ENCODE results near the gene PRRT4.

Gene PRRT4

GRCh38 chr7:128388145-128388485 is 26.6 kb upstream of the PRRT4 start:
- peak overlapping the region in 1 of 2 donors; percentile 25 for H3K9ac ChIP-seq (ENCODE audit: low read depth in 1 of 2, low read length in 2 of 2)
- no peaks in the 10 kb centered on the region for H3K36me3 ChIP-seq (ENCODE audit: control insufficient read depth in 1 of 2, insufficient read depth in 2 of 2, low read length in 2 of 2)
- H3K4me1 ChIP-seq (ENCODE audit: control insufficient read depth in 1 of 2, insufficient read depth in 2 of 2, low read length in 2 of 2): peaks cover 4 to 5% of the 10 kb centered on the region in 2 donors
- no peak overlapping the region for H3K27ac ChIP-seq (ENCODE audit: low read depth, low read length)
- H3K27me3 ChIP-seq (ENCODE audit: control insufficient read depth in 1 of 2, insufficient read depth in 2 of 2, low read length in 2 of 2): peaks cover 0 to 7% of the 10 kb centered on the region in 2 donors
- no peaks in the 10 kb centered on the region for H3K9me3 ChIP-seq (ENCODE audit: control insufficient read depth in 1 of 2, low read length in 2 of 2)
- H3K4me3 ChIP-seq (ENCODE audit: low read depth in 1 of 2, low read length in 2 of 2): no peak overlapping the region

GRCh38 chr7:128387216-128388144 is 26.0 kb upstream of the PRRT4 start:
- peak overlapping the region in 1 of 2 donors; percentile 25 for H3K9ac ChIP-seq (ENCODE audit: low read depth in 1 of 2, low read length in 2 of 2)
- H3K27ac ChIP-seq (ENCODE audit: low read depth, low read length): no peak overlapping the region
- peaks cover 4 to 5% of the 10 kb centered on the region in 2 donors for H3K4me1 ChIP-seq (ENCODE audit: control insufficient read depth in 1 of 2, insufficient read depth in 2 of 2, low read length in 2 of 2)
- peaks cover 0 to 7% of the 10 kb centered on the region in 2 donors for H3K27me3 ChIP-seq (ENCODE audit: control insufficient read depth in 1 of 2, insufficient read depth in 2 of 2, low read length in 2 of 2)
- no peaks in the 10 kb centered on the region for H3K9me3 ChIP-seq (ENCODE audit: control insufficient read depth in 1 of 2, low read length in 2 of 2)
- peak overlapping the region in 1 of 2 donors; percentile 32 for H3K4me3 ChIP-seq (ENCODE audit: low read depth in 1 of 2, low read length in 2 of 2)
- no peaks in the 10 kb centered on the region for H3K36me3 ChIP-seq (ENCODE audit: control insufficient read depth in 1 of 2, insufficient read depth in 2 of 2, low read length in 2 of 2)

GRCh38 chr7:128385988-128386925 is 24.8 kb upstream of the PRRT4 start:
- Histone ChIP-seq H3K4me1 (ENCODE audit: control insufficient read depth in 1 of 2, insufficient read depth in 2 of 2, low read length in 2 of 2) (peaks cover 4 to 5% of the 10 kb centered on the region in 2 donors), H3K27ac (ENCODE audit: low read depth, low read length) (no peak overlapping the region), H3K27me3 (ENCODE audit: control insufficient read depth in 1 of 2, insufficient read depth in 2 of 2, low read length in 2 of 2) (peaks cover 0 to 7% of the 10 kb centered on the region in 2 donors)

GRCh38 chr7:128384726-128385125 is 23.2 kb upstream of the PRRT4 start:
- Histone ChIP-seq H3K9ac (ENCODE audit: low read depth in 1 of 2, low read length in 2 of 2) (no peak overlapping the region), H3K4me1 (ENCODE audit: control insufficient read depth in 1 of 2, insufficient read depth in 2 of 2, low read length in 2 of 2) (peaks cover 4 to 5% of the 10 kb centered on the region in 2 donors), H3K27me3 (ENCODE audit: control insufficient read depth in 1 of 2, insufficient read depth in 2 of 2, low read length in 2 of 2) (peaks cover 0 to 7% of the 10 kb centered on the region in 2 donors), H3K9me3 (ENCODE audit: control insufficient read depth in 1 of 2, low read length in 2 of 2) (no peaks in the 10 kb centered on the region), H3K4me3 (ENCODE audit: low read depth in 1 of 2, low read length in 2 of 2) (no peak overlapping the region), H3K27ac (ENCODE audit: low read depth, low read length) (no peak overlapping the region), H3K36me3 (ENCODE audit: control insufficient read depth in 1 of 2, insufficient read depth in 2 of 2, low read length in 2 of 2) (no peaks in the 10 kb centered on the region)

More at GRCh38 chr7:128385988-128386925, 24.8 kb upstream of the PRRT4 start:
- Histone ChIP-seq H3K9me3 (ENCODE audit: control insufficient read depth in 1 of 2, low read length in 2 of 2) (no peaks in the 10 kb centered on the region), H3K36me3 (ENCODE audit: control insufficient read depth in 1 of 2, insufficient read depth in 2 of 2, low read length in 2 of 2) (no peaks in the 10 kb centered on the region), H3K4me3 (ENCODE audit: low read depth in 1 of 2, low read length in 2 of 2) (no peak overlapping the region), H3K9ac (ENCODE audit: low read depth in 1 of 2, low read length in 2 of 2) (no peak overlapping the region)

- no peak overlapping the region for H3K4me3 ChIP-seq (ENCODE audit: low read depth in 1 of 2, low read length in 2 of 2)
- H3K27me3 ChIP-seq (ENCODE audit: control insufficient read depth in 1 of 2, insufficient read depth in 2 of 2, low read length in 2 of 2): peaks cover 0 to 7% of the 10 kb centered on the region in 2 donors
- no peak overlapping the region for H3K27ac ChIP-seq (ENCODE audit: low read depth, low read length)
- H3K4me1 ChIP-seq (ENCODE audit: control insufficient read depth in 1 of 2, insufficient read depth in 2 of 2, low read length in 2 of 2): peaks cover 4 to 5% of the 10 kb centered on the region in 2 donors
- H3K9me3 ChIP-seq (ENCODE audit: control insufficient read depth in 1 of 2, low read length in 2 of 2): no peaks in the 10 kb centered on the region
- no peaks in the 10 kb centered on the region for H3K36me3 ChIP-seq (ENCODE audit: control insufficient read depth in 1 of 2, insufficient read depth in 2 of 2, low read length in 2 of 2)
- H3K9ac ChIP-seq (ENCODE audit: low read depth in 1 of 2, low read length in 2 of 2): no peak overlapping the region
Observed at GRCh38 chr7:128383776-128384175, 22.3 kb upstream of the PRRT4 start.

- no peak overlapping the region for H3K27ac ChIP-seq (ENCODE audit: low read depth, low read length)
- H3K9ac ChIP-seq (ENCODE audit: low read depth in 1 of 2, low read length in 2 of 2): no peak overlapping the region
- no peaks in the 10 kb centered on the region for H3K9me3 ChIP-seq (ENCODE audit: control insufficient read depth in 1 of 2, low read length in 2 of 2)
- no peaks in the 10 kb centered on the region for H3K36me3 ChIP-seq (ENCODE audit: control insufficient read depth in 1 of 2, insufficient read depth in 2 of 2, low read length in 2 of 2)
- H3K4me3 ChIP-seq (ENCODE audit: low read depth in 1 of 2, low read length in 2 of 2): no peak overlapping the region
- H3K4me1 ChIP-seq (ENCODE audit: control insufficient read depth in 1 of 2, insufficient read depth in 2 of 2, low read length in 2 of 2): no peaks in the 10 kb centered on the region
- H3K27me3 ChIP-seq (ENCODE audit: control insufficient read depth in 1 of 2, insufficient read depth in 2 of 2, low read length in 2 of 2): no peaks in the 10 kb centered on the region
Observed at GRCh38 chr7:128381161-128381821, 19.8 kb upstream of the PRRT4 start.

GRCh38 chr7:128380483-128381106 is 19.1 kb upstream of the PRRT4 start:
- Histone ChIP-seq H3K36me3 (ENCODE audit: control insufficient read depth in 1 of 2, insufficient read depth in 2 of 2, low read length in 2 of 2) (no peaks in the 10 kb centered on the region), H3K9me3 (ENCODE audit: control insufficient read depth in 1 of 2, low read length in 2 of 2) (no peaks in the 10 kb centered on the region), H3K4me3 (ENCODE audit: low read depth in 1 of 2, low read length in 2 of 2) (no peak overlapping the region), H3K4me1 (ENCODE audit: control insufficient read depth in 1 of 2, insufficient read depth in 2 of 2, low read length in 2 of 2) (no peaks in the 10 kb centered on the region), H3K27ac (ENCODE audit: low read depth, low read length) (no peak overlapping the region), H3K9ac (ENCODE audit: low read depth in 1 of 2, low read length in 2 of 2) (no peak overlapping the region), H3K27me3 (ENCODE audit: control insufficient read depth in 1 of 2, insufficient read depth in 2 of 2, low read length in 2 of 2) (no peaks in the 10 kb centered on the region)

- no peaks in the 10 kb centered on the region for H3K9me3 ChIP-seq (ENCODE audit: control insufficient read depth in 1 of 2, low read length in 2 of 2)
- no peak overlapping the region for H3K4me3 ChIP-seq (ENCODE audit: low read depth in 1 of 2, low read length in 2 of 2)
- H3K27me3 ChIP-seq (ENCODE audit: control insufficient read depth in 1 of 2, insufficient read depth in 2 of 2, low read length in 2 of 2): no peaks in the 10 kb centered on the region
- H3K9ac ChIP-seq (ENCODE audit: low read depth in 1 of 2, low read length in 2 of 2): no peak overlapping the region
- H3K36me3 ChIP-seq (ENCODE audit: control insufficient read depth in 1 of 2, insufficient read depth in 2 of 2, low read length in 2 of 2): no peaks in the 10 kb centered on the region
- H3K27ac ChIP-seq (ENCODE audit: low read depth, low read length): no peak overlapping the region
- H3K4me1 ChIP-seq (ENCODE audit: control insufficient read depth in 1 of 2, insufficient read depth in 2 of 2, low read length in 2 of 2): no peaks in the 10 kb centered on the region
Observed at GRCh38 chr7:128379900-128380479, 18.5 kb upstream of the PRRT4 start.

GRCh38 chr7:128378637-128379036 is 17.1 kb upstream of the PRRT4 start:
- Histone ChIP-seq H3K9ac (ENCODE audit: low read depth in 1 of 2, low read length in 2 of 2) (no peak overlapping the region), H3K27ac (ENCODE audit: low read depth, low read length) (no peak overlapping the region), H3K9me3 (ENCODE audit: control insufficient read depth in 1 of 2, low read length in 2 of 2) (no peaks in the 10 kb centered on the region), H3K27me3 (ENCODE audit: control insufficient read depth in 1 of 2, insufficient read depth in 2 of 2, low read length in 2 of 2) (no peaks in the 10 kb centered on the region), H3K36me3 (ENCODE audit: control insufficient read depth in 1 of 2, insufficient read depth in 2 of 2, low read length in 2 of 2) (no peaks in the 10 kb centered on the region), H3K4me3 (ENCODE audit: low read depth in 1 of 2, low read length in 2 of 2) (no peak overlapping the region), H3K4me1 (ENCODE audit: control insufficient read depth in 1 of 2, insufficient read depth in 2 of 2, low read length in 2 of 2) (no peaks in the 10 kb centered on the region)

Data from duodenal mucosa (tissue), 2 donors.